IgD-negative memory B cell (primary cell): Measurements from ENCODE around the gene ABHD14A. TPM values are rescaled to one million over a fixed set of nuclear protein-coding genes. Genes with fewer than 3 reads are reported as not detected.

Experiments used
- H3K27ac Mint-ChIP-seq, 3 donors: one replicate each; pipeline ENCODE4 v1.8.0; 2020 to 2022; ENCODE audit warnings: mild to moderate bottlenecking in 3 of 3, mixed read lengths in 3 of 3, moderate library complexity in 1 of 3
- H3K27me3 Mint-ChIP-seq: one replicate; pipeline ENCODE4 v1.8.0; 2021; ENCODE audit warnings: mixed read lengths
- H3K36me3 Mint-ChIP-seq: one replicate; pipeline ENCODE4 v1.8.0; 2020; ENCODE audit warnings: mild to moderate bottlenecking, mixed read lengths
- H3K4me1 Mint-ChIP-seq, 3 donors: one replicate each; pipeline ENCODE4 v1.8.0; 2020 to 2022; ENCODE audit warnings: mixed read lengths in 3 of 3, mild to moderate bottlenecking in 1 of 3
- H3K4me3 Mint-ChIP-seq, 4 donors: one replicate each; pipeline ENCODE4 v1.8.0; 2020 to 2022; ENCODE audit warnings: mild to moderate bottlenecking in 4 of 4, mixed read lengths in 4 of 4, moderate library complexity in 3 of 4
- H3K9me3 Mint-ChIP-seq, 3 donors: one replicate each; pipeline ENCODE4 v1.8.0; 2020 to 2021; ENCODE audit warnings: mixed read lengths in 3 of 3, mild to moderate bottlenecking in 1 of 3
- polyA plus RNA-seq: library from polyadenylated mRNA; unstranded; fragments of 300-500 nt; fragmentation: Illumina TruSeq; gene quantifications from one replicate; pipeline ENCODE4 v1.2.3, GENCODE V29; 2021

The ABHD14A gene
- polyA plus RNA-seq, 1 donor from 2014 or later = 61.6 TPM

DNA sequence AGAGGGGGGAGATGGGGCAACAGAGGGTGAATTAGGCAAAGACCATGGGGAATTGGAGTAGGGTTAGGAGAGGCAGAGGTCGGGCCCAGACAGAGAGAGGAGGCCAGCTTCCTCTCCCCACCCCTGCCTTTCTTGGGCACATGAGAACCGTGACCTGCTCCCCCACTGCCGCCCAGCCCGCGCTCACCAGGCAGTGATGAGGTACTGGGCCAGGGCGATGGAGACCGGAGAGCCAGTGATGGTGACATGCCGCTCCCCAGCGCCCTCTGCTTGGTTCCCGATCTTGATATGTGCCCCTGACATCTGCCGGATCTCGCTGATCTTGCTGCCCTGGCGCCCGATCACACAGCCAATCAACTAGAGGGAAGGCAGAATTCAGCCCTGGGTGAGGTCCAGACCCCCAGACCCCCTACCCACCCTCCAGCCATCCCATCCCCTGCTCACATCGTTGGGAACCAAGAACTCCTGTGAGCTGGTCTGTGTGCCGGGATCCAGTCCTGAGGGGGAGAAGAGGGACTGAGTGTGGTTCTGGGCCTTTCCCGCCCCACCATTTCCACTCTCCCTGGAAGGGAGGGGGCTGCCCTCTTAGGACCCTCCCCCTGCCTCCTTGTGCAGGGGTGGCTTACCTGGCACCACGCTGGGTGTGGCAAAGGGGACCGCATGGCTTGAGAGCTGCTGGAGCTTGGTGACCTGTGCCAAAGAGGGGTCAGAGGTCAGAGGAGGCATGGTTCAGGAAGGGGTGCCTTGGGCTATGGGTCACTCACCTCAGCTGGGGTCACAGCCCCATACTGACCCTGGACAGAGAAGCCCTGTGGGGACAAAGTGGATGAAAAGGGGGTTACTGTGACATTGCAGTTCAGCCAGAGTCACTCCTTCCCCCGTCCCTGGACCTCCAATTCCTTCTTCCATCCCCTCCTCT, 16.0 kb upstream of the ABHD14A start:
- Mint-ChIP-seq H3K36me3 (peaks cover 1% of the 10 kb centered on the region), H3K27me3 (peaks cover 9% of the 10 kb centered on the region), H3K27ac (no peak overlapping the region), H3K4me3 (peak overlapping the region in 2 of 4 donors; percentile 15 to 68), H3K4me1 (peaks cover 0 to 2% (median 1%) of the 10 kb centered on the region in 3 donors), H3K9me3 (no peaks in the 10 kb centered on the region)

DNA sequence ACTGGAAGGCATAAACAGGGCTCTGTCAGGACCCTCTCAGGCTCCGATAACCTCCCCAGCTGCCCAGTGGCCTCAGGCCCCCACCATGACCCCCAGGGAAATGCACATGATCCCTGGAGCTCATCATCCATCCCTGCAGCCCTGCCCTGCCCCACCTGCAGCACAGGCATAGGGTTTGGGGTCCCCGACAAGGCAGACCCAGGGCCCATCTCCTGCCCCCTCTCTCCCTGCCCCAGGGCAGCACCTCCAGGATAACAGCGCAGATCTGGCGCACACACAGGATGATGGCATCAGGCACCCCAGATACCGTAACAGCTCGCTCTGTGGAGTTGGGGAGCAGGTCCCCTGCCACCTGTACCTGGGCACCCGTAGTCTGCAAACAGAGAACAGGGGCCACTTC, 15.2 kb upstream of the ABHD14A start:
- Mint-ChIP-seq H3K9me3 (no peaks in the 10 kb centered on the region), H3K4me3 (no peak overlapping the region), H3K4me1 (peaks cover 0 to 2% (median 1%) of the 10 kb centered on the region in 3 donors), H3K27me3 (peaks cover 3% of the 10 kb centered on the region), H3K36me3 (peaks cover 1% of the 10 kb centered on the region), H3K27ac (no peak overlapping the region)

- Mint-ChIP-seq H3K9me3 (no peaks in the 10 kb centered on the region), H3K27me3 (peaks cover 3% of the 10 kb centered on the region), H3K36me3 (peaks cover 1% of the 10 kb centered on the region), H3K4me1 (peaks cover 0 to 2% (median 1%) of the 10 kb centered on the region in 3 donors), H3K4me3 (no peak overlapping the region), H3K27ac (peak overlapping the region in 1 of 3 donors; percentile 92)
These were observed 14.5 kb upstream of the ABHD14A start for GRCh38 chr3:51960386-51960785.

GRCh38 chr3:51961011-51961410, 13.9 kb upstream of the ABHD14A start:
- Mint-ChIP-seq H3K36me3 (peaks cover 1% of the 10 kb centered on the region), H3K4me1 (peaks cover 0 to 2% (median 1%) of the 10 kb centered on the region in 3 donors), H3K9me3 (no peaks in the 10 kb centered on the region), H3K27me3 (peaks cover 3% of the 10 kb centered on the region), H3K4me3 (peak overlapping the region in 1 of 4 donors; percentile 61), H3K27ac (peak overlapping the region in 1 of 3 donors; percentile 92)

GRCh38 chr3:51961602-51962569, 13.0 kb upstream of the ABHD14A start:
- H3K4me1 Mint-ChIP-seq = peaks cover 0 to 1% (median 0%) of the 10 kb centered on the region in 3 donors
- peak overlapping the region in 1 of 4 donors; percentile 61 for H3K4me3 Mint-ChIP-seq
- peaks cover 1% of the 10 kb centered on the region for H3K27me3 Mint-ChIP-seq
- H3K9me3 Mint-ChIP-seq = no peaks in the 10 kb centered on the region
- H3K36me3 Mint-ChIP-seq = peaks cover 1% of the 10 kb centered on the region
- peak overlapping the region in 1 of 3 donors; percentile 67 for H3K27ac Mint-ChIP-seq

DNA sequence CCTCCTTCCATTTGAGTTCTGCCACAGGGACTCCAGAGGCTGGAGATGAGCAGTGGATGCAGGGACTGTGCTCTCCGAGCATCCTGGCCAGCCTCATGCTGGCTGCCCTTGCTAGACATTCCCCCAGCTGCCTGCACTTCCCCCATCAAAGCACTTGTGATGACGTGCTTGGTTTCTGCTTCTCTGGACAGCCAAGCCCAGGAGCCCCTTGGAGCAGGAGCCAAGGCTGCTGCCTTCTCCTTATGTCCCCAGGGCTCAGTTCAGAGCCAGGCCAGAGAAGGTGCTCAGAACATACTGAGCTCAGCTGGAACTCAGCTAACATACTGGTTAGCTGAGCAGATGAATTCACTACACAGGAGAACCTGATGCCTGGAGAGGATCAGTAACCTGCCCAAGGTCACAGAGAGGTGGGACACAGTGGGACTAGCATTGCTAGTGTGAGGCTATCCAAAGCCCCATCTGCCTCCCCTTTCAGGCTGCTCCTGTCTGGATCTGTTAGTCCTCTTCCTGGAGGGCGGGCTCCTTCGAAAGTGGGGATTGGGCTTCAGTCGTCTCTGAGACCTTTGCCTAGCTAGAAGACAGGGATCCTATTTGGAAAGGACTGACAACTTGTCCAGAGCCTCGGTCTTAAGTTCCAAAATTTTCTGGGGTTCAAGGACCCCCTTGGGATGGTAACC, 11.9 kb upstream of the ABHD14A start:
- peak overlapping the region in 1 of 4 donors; percentile 57 for H3K4me3 Mint-ChIP-seq
- no peaks in the 10 kb centered on the region for H3K9me3 Mint-ChIP-seq

GRCh38 chr3:51963951-51964451, 10.9 kb upstream of the ABHD14A start:
- Mint-ChIP-seq H3K4me3 (no peak overlapping the region), H3K9me3 (no peaks in the 10 kb centered on the region), H3K27ac (no peak overlapping the region), H3K27me3 (peaks cover 1% of the 10 kb centered on the region), H3K4me1 (peaks cover 1 to 5% (median 5%) of the 10 kb centered on the region in 3 donors), H3K36me3 (peaks cover 1% of the 10 kb centered on the region)

More for the DNA sequence above, 11.9 kb upstream of the ABHD14A start:
- H3K36me3 Mint-ChIP-seq = peaks cover 1% of the 10 kb centered on the region
- no peak overlapping the region for H3K27ac Mint-ChIP-seq
- H3K27me3 Mint-ChIP-seq = peaks cover 1% of the 10 kb centered on the region
- H3K4me1 Mint-ChIP-seq = peaks cover 0 to 1% (median 0%) of the 10 kb centered on the region in 3 donors

- H3K27ac Mint-ChIP-seq = no peak overlapping the region
- H3K27me3 Mint-ChIP-seq = peaks cover 1% of the 10 kb centered on the region
- peaks cover 1% of the 10 kb centered on the region for H3K36me3 Mint-ChIP-seq
- H3K4me1 Mint-ChIP-seq = peaks cover 5 to 6% (median 5%) of the 10 kb centered on the region in 3 donors
- no peak overlapping the region for H3K4me3 Mint-ChIP-seq
- no peaks in the 10 kb centered on the region for H3K9me3 Mint-ChIP-seq
These were observed 10.3 kb upstream of the ABHD14A start for GRCh38 chr3:51964521-51964920.

DNA sequence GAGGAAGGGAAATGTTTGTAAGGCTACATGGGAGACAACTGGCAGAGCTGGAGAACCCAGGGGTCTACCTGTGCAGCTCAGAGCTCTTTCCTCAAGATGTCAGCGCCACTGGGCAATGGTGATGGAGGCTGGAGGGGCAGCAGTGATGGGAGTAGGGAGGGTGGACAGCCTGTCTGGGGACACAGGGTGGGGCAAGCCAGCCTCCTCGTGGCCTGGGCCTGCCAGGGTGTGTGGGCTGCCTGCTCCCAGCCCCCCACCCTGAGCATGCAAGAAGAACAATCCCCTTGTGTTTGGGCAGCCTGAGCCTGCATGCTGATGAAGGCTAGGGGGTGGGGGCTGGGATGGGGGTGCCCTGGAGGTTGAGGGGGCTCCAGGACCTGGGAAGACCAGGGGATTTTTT, 8.8 kb upstream of the ABHD14A start:
- peaks cover 1% of the 10 kb centered on the region for H3K36me3 Mint-ChIP-seq
- H3K9me3 Mint-ChIP-seq = no peaks in the 10 kb centered on the region
- H3K4me3 Mint-ChIP-seq = peak overlapping the region; percentile 47 to 85 (median 72)
- H3K4me1 Mint-ChIP-seq = peaks cover 5 to 11% (median 8%) of the 10 kb centered on the region in 3 donors
- H3K27ac Mint-ChIP-seq = no peak overlapping the region
- no peaks in the 10 kb centered on the region for H3K27me3 Mint-ChIP-seq

DNA sequence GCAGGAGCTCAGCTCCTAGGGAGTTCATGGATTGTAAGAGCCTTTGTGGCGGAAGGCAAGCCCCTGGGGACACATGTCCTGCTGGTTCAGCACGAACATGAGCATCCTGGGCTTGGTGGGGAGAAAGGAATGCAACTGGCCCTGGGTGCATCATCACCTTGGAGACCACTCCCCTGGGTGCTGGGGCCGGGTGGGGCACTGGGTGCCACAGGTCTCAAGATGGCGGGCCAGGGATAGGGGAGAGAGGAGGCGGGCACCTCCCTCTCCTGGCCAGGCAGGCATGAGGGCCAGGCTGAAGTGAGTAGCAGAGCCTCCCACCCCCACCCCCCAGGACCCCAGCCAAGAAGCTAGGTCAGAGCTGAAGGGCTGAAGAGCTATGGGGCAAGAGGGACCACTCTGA, 8.4 kb upstream of the ABHD14A start:
- Mint-ChIP-seq H3K36me3 (peaks cover 1% of the 10 kb centered on the region), H3K4me3 (peak overlapping the region; percentile 37 to 91 (median 76)), H3K27me3 (no peaks in the 10 kb centered on the region), H3K9me3 (no peaks in the 10 kb centered on the region), H3K27ac (peak overlapping the region in 1 of 3 donors; percentile 62), H3K4me1 (peaks cover 5 to 11% (median 10%) of the 10 kb centered on the region in 3 donors)

- Mint-ChIP-seq H3K4me3 (peak overlapping the region; percentile 37 to 91 (median 76)), H3K27me3 (no peaks in the 10 kb centered on the region), H3K9me3 (no peaks in the 10 kb centered on the region), H3K4me1 (peaks cover 5 to 11% (median 10%) of the 10 kb centered on the region in 3 donors), H3K27ac (peak overlapping the region in 1 of 3 donors; percentile 62), H3K36me3 (no peaks in the 10 kb centered on the region)
These were observed 7.9 kb upstream of the ABHD14A start for GRCh38 chr3:51966922-51967383.

DNA sequence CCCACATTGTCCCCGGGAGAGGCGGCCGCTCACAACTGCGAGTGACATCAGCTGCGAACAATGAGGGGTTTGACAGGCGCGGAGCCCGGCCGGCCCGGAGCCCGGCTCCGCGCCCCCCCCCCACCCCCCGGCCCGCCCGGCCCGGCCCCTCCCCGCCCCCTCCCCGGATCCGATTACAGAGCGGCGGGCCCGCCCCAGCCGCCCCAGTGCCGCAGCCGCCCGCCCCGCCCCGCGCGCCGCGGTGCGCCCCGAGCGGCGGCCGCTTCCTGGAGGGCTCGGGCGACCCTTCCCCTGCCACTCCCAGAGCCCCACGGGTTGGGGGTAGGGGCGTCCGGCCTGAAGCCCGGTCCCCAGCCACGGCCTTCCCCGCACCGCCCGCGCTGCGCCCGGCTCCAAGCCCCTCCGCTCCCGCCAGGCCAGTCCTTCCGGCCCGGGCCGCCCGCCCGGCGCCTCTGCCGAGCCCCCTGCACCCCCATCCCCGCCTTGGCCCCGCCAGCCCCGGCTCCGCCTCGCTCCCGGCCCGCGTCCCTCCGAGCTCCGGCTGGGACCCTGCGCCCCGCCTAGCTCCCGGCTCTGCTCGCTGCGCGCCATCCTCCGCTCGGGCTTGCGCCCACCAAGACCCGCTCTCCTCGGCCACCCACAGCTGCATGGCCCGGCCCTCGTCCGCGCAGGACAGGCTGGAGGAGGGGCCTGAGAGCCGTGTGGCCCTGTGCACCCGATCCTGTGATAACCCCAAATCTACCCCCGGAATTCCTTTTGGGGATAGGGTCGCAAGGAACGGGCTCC, 7.3 kb upstream of the ABHD14A start, which contains the start of gene PCBP4:
Gene PCBP4 (minus strand): TSS at position 71 of the 786 bp plus-strand sequence. CDS start 6,214 bp downstream, outside the sequence.
- Mint-ChIP-seq H3K27ac (peak within 1 kb of the TSS in 2 of 3 donors; percentile 59 to 62), H3K27me3 (no peaks in the 10 kb centered on the region), H3K36me3 (no peaks in the 10 kb centered on the region), H3K4me3 (peak within 1 kb of the TSS; percentile 67 to 95 (median 90)), H3K4me1 (peaks cover 5 to 12% (median 11%) of the 10 kb centered on the region in 3 donors), H3K9me3 (no peaks in the 10 kb centered on the region)

DNA sequence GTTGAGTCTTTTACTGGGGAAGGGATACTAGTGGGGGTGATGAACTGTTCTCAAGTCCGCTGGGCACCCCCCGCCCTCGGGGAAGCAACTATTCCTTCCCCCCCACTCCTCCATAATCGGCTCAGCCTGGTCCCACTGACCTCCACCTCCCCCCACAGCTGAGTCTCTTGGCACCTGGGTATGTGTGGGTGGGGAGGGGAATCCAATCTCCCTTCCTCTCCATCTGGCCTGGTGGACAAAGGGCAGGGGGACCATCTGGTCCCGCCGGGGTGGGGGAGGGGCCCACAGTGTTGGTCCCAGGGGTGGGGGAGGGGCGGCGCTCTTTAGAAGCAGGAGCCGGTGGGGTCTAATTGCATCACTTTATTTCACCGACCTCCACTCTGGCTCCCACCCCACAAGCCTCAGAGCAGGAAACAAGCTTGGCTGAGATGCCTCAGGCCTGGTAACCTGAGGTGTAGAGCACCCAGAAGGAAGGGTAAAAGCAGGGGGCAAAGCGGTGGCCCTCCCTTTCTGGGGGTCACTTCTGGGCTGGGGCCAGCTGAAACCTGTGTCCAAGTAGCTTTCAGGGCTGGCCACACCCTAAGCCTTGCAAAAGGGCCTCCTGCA, 6.6 kb upstream of the ABHD14A start:
- Mint-ChIP-seq H3K27me3 (no peaks in the 10 kb centered on the region), H3K27ac (peak overlapping the region in 1 of 3 donors; percentile 21), H3K9me3 (no peaks in the 10 kb centered on the region), H3K4me3 (peak overlapping the region; percentile 67 to 95 (median 90)), H3K4me1 (peaks cover 5 to 12% (median 11%) of the 10 kb centered on the region in 3 donors), H3K36me3 (no peaks in the 10 kb centered on the region)
